ENCODE results near the gene ZNF282.

The ZNF282 gene

DNA sequence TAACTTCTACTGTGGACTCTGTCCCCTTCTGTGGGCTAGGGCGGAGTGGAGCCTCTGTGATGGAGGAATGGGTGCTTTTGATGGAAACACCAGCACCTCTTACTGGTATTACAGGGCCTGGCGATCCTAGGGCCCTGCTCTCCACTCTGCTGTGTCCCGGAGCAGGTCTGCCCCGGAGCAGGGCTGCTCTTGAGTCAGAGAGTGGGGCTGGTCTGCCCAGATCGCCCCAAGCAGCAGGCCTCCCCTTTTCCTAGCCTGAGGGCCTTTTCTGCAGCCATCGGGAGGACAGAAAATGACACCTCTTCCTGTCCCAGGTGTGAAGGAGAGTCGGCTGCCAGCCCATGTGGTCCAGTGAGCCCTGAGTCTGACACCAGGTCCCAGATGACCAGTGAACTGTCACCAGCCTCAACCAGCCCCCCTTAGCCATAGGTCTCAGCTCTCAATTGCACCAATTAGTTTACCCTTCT is 1.4 kb downstream of the ZNF282 start:
- H3K4me1 Mint-ChIP-seq = peaks cover 13% of the 10 kb centered on the region
- TF ChIP-seq CTCF (IDR thresholded peaks at IDR 0.05; ENCODE audit: unreplicated experiment in 3 of 3) = no peak
- no peaks in the 10 kb centered on the region for H3K27me3 Mint-ChIP-seq (ENCODE audit: low read depth)
- peaks cover 3% of the 10 kb centered on the region for H3K9me3 Mint-ChIP-seq
- H3K4me3 Mint-ChIP-seq = peak overlapping the region; percentile 90 to 93 (median 92)
- H3K27ac Mint-ChIP-seq = peak overlapping the region; percentile 73 to 92 (median 91)
- H3K36me3 Mint-ChIP-seq (ENCODE audit: low read depth) = peaks cover 39% of the 10 kb centered on the region

- no peaks in the 10 kb centered on the region for H3K27me3 Mint-ChIP-seq (ENCODE audit: low read depth)
- H3K4me1 Mint-ChIP-seq = peaks cover 13% of the 10 kb centered on the region
- H3K27ac Mint-ChIP-seq = no peak overlapping the region
- TF ChIP-seq CTCF (IDR thresholded peaks at IDR 0.05; ENCODE audit: unreplicated experiment in 3 of 3) = no peak
- peak overlapping the region; percentile 43 to 93 (median 90) for H3K4me3 Mint-ChIP-seq
- H3K36me3 Mint-ChIP-seq (ENCODE audit: low read depth) = peaks cover 47% of the 10 kb centered on the region
- peaks cover 3% of the 10 kb centered on the region for H3K9me3 Mint-ChIP-seq
Measured at GRCh38 chr7:149197675-149198074, 2.3 kb downstream of the ZNF282 start.

- TF ChIP-seq CTCF (IDR thresholded peaks at IDR 0.05; ENCODE audit: unreplicated experiment in 3 of 3) = no peak
- H3K9me3 Mint-ChIP-seq = peaks cover 3% of the 10 kb centered on the region
- H3K4me1 Mint-ChIP-seq = peaks cover 13% of the 10 kb centered on the region
- peak overlapping the region in 1 of 3 experiments; percentile 93 for H3K4me3 Mint-ChIP-seq
- peaks cover 53% of the 10 kb centered on the region for H3K36me3 Mint-ChIP-seq (ENCODE audit: low read depth)
- H3K27ac Mint-ChIP-seq = no peak overlapping the region
- no peaks in the 10 kb centered on the region for H3K27me3 Mint-ChIP-seq (ENCODE audit: low read depth)
Measured at GRCh38 chr7:149198161-149198816, 2.9 kb downstream of the ZNF282 start.

GRCh38 chr7:149199234-149199995 is 4.1 kb downstream of the ZNF282 start:
- no peak for TF ChIP-seq CTCF (IDR thresholded peaks at IDR 0.05; ENCODE audit: unreplicated experiment in 3 of 3)
- Mint-ChIP-seq H3K27ac (no peak overlapping the region), H3K27me3 (ENCODE audit: low read depth) (no peaks in the 10 kb centered on the region), H3K36me3 (ENCODE audit: low read depth) (peaks cover 65% of the 10 kb centered on the region), H3K4me1 (peaks cover 13% of the 10 kb centered on the region), H3K9me3 (peaks cover 3% of the 10 kb centered on the region), H3K4me3 (peak overlapping the region; percentile 40 to 85 (median 80))

DNA sequence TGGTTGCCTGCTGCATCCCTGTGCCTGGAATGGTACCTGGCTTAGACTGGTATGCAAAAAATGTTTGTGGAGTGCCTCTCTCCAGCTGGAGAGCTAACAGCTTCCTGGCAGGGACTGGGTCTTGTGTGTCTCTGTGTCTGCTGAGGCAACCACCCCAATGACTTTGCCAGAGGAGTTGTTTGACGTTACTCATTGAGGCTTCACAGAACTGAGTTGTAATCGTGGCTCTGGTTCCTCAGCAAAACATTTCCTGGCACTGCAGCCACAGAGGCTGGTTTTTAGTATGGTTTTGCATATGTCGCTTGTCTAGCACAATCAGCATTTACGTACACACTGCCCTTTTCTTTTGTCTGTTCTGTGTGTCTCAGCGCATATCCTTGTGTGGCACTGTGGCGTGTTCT is 7.5 kb downstream of the ZNF282 start:
- Mint-ChIP-seq H3K27me3 (ENCODE audit: low read depth) (no peaks in the 10 kb centered on the region), H3K27ac (no peak overlapping the region), H3K4me3 (no peak overlapping the region), H3K4me1 (peaks cover 8% of the 10 kb centered on the region), H3K9me3 (peaks cover 3% of the 10 kb centered on the region), H3K36me3 (ENCODE audit: low read depth) (peaks cover 84% of the 10 kb centered on the region)
- TF ChIP-seq CTCF (IDR thresholded peaks at IDR 0.05; ENCODE audit: unreplicated experiment in 3 of 3) = no peak
